ENCODE measurements around the gene TANC2.

TANC2 gene

GRCh38 chr17:63001689-63002394 lies 35.8 kb downstream of the TANC2 start:
- no peaks in the 10 kb centered on the region for H3K36me3 Mint-ChIP-seq
- H3K9me3 Mint-ChIP-seq, result no peaks in the 10 kb centered on the region
- peaks cover 0 to 3% of the 10 kb centered on the region in 2 donors for H3K4me1 Mint-ChIP-seq
- ATAC-seq (replicated peaks) (no peak), DNase-seq (no peak)
- H3K4me3 Mint-ChIP-seq, result no peak overlapping the region
- H3K27me3 Mint-ChIP-seq, result no peaks in the 10 kb centered on the region
- no peak overlapping the region for H3K27ac Mint-ChIP-seq

- Mint-ChIP-seq H3K27me3 (no peaks in the 10 kb centered on the region), H3K9me3 (no peaks in the 10 kb centered on the region), H3K4me3 (no peak overlapping the region), H3K4me1 (peaks cover 0 to 3% of the 10 kb centered on the region in 2 donors), H3K27ac (no peak overlapping the region), H3K36me3 (no peaks in the 10 kb centered on the region)
- no peak for DNase-seq
- no peak for ATAC-seq (replicated peaks)
These were observed 36.6 kb downstream of the TANC2 start for GRCh38 chr17:63002625-63003024.

GRCh38 chr17:63015824-63016223 lies 49.8 kb downstream of the TANC2 start:
- no peak for DNase-seq
- no peaks in the 10 kb centered on the region for H3K4me1 Mint-ChIP-seq
- no peak overlapping the region for H3K27ac Mint-ChIP-seq
- H3K36me3 Mint-ChIP-seq, result peaks cover 2 to 4% of the 10 kb centered on the region in 2 donors
- H3K27me3 Mint-ChIP-seq, result no peaks in the 10 kb centered on the region
- no peak overlapping the region for H3K4me3 Mint-ChIP-seq
- ATAC-seq (replicated peaks), result no peak
- peaks cover 0 to 2% of the 10 kb centered on the region in 2 donors for H3K9me3 Mint-ChIP-seq

Measured in stimulated activated naive B cell treated with anti-CD40 and anti-IgM and Interleukin-4, amounts not matched to agents 10 μg/mL and 1 μg/mL and 100 μg/mL, for 72 hours (primary cell).